ENCODE results near the gene SREBF2.

- no peak for TF ChIP-seq POLR2AphosphoS5 (IDR thresholded peaks at IDR 0.05)
- TF ChIP-seq CTCF (IDR thresholded peaks at IDR 0.05), result no peak
- no peak for TF ChIP-seq POLR2A (IDR thresholded peaks at IDR 0.05)
Measured at GRCh38 chr22:41900652-41901312, 67.9 kb downstream of the SREBF2 start.
